IMR-90 (cell line): ENCODE results near the gene CLTCL1. TPM values are rescaled to one million over a fixed set of nuclear protein-coding genes. Genes with fewer than 3 reads are reported as not detected.

ENCODE experiments used
- ATAC-seq: fragments of 200-7000 bp; cut with Tn5 transposase; 2 replicates; pipeline ENCODE4 v1.9.1; 2020; ENCODE audit warnings: low read depth, mild to moderate bottlenecking, moderate library complexity
- BruUV-seq: library from RNA; stranded (reverse); fragments of 400-500 nt; replicated peaks from 2 replicates; lab custom pipeline; 2021; lab: Mats Ljungman, UMichigan
- CTCF ChIA-PET: fragments of 300-600 bp; formaldehyde crosslinking; extraction: SDS; loops from one replicate; lab custom pipeline; 2021; ENCODE audit warnings: antibody characterized with exemption; lab: Yijun Ruan, JAX
- POLR2A ChIA-PET: fragments of 300-600 bp; sonication (Branson Sonifier 250); formaldehyde crosslinking; loops from one replicate; lab custom pipeline; 2022; ENCODE audit warnings: antibody characterized with exemption; ENCODE audit not compliant: unreplicated experiment; lab: Charles Lee
- DNase-seq: peaks from one replicate; pipeline ENCODE4 v3.0.0; 2013
- H2AFZ ChIP-seq: replicated peaks from 2 replicates; pipeline ENCODE3; 2013; ENCODE audit warnings: low read length, mild to moderate bottlenecking; ENCODE audit not compliant: poor library complexity
- H2AK5ac ChIP-seq: 2 replicates; pipeline ENCODE4 v1.6.1; 2013; ENCODE audit warnings: low read depth, low read length, inconsistent platforms
- H2AK9ac ChIP-seq: replicated peaks from 2 replicates; pipeline ENCODE3; 2013; ENCODE audit warnings: mild to moderate bottlenecking, low read depth, low read length, moderate library complexity; ENCODE audit not compliant: poor library complexity
- H2BK120ac ChIP-seq: 2 replicates; pipeline ENCODE4 v1.6.1; 2013; ENCODE audit warnings: low read depth, low read length, inconsistent platforms
- H2BK15ac ChIP-seq: 3 replicates; pipeline ENCODE4 v1.6.1; 2013; ENCODE audit warnings: low read depth, low read length, inconsistent platforms
- H2BK20ac ChIP-seq: 2 replicates; pipeline ENCODE4 v1.6.1; 2013; ENCODE audit warnings: low read depth, mild to moderate bottlenecking, inconsistent platforms, low read length, moderate library complexity
- H2BK5ac ChIP-seq: 2 replicates; pipeline ENCODE4 v1.6.1; 2013; ENCODE audit warnings: mild to moderate bottlenecking, low read depth, low read length, inconsistent platforms; ENCODE audit not compliant: poor library complexity, severe bottlenecking
- H3K14ac ChIP-seq: replicated peaks from 2 replicates; pipeline ENCODE4 v1.6.1; 2013; ENCODE audit warnings: low read depth, low read length, inconsistent platforms
- H3K18ac ChIP-seq: 2 replicates; pipeline ENCODE4 v1.6.1; 2013; ENCODE audit warnings: low read depth, low read length, control low read depth
- H3K23ac ChIP-seq: 2 replicates; pipeline ENCODE4 v1.6.1; 2013; ENCODE audit warnings: low read depth, low read length, inconsistent platforms
- H3K27ac ChIP-seq: 2 replicates; pipeline ENCODE4 v1.5.1; 2013; ENCODE audit warnings: mild to moderate bottlenecking, control low read depth, low read length; ENCODE audit not compliant: insufficient read depth
- H3K27me3 ChIP-seq: 2 replicates; pipeline ENCODE4 v1.6.1; 2013; ENCODE audit warnings: low read length; ENCODE audit not compliant: control insufficient read depth, insufficient read depth
- H3K36me3 ChIP-seq: 2 replicates; pipeline ENCODE4 v1.6.1; 2013; ENCODE audit warnings: low read length, mixed read lengths; ENCODE audit not compliant: control insufficient read depth, insufficient read depth
- H3K4ac ChIP-seq: 2 replicates; pipeline ENCODE4 v1.6.1; 2013; ENCODE audit warnings: low read depth, low read length, inconsistent platforms
- H3K4me1 ChIP-seq: 2 replicates; pipeline ENCODE4 v1.6.1; 2013; ENCODE audit warnings: low read length, mixed read lengths; ENCODE audit not compliant: control insufficient read depth, insufficient read depth
- H3K4me2 ChIP-seq: 2 replicates; pipeline ENCODE4 v1.6.1; 2013; ENCODE audit warnings: low read depth, mild to moderate bottlenecking, control low read depth, low read length, moderate library complexity
- H3K4me3 ChIP-seq: 2 replicates; pipeline ENCODE4 v1.5.1; 2013; ENCODE audit warnings: low read depth, mild to moderate bottlenecking, control low read depth, low read length, moderate library complexity; ENCODE audit not compliant: insufficient read depth
- H3K56ac ChIP-seq: 2 replicates; pipeline ENCODE4 v1.6.1; 2013; ENCODE audit warnings: low read length, inconsistent platforms; ENCODE audit not compliant: insufficient read depth; ENCODE audit errors: extremely low read depth
- H3K79me1 ChIP-seq, 2 experiments: 2 replicates each; pipeline ENCODE4 v1.6.1; 2013; ENCODE audit warnings: low read length in 2 of 2, inconsistent platforms in 1 of 2, low read depth in 1 of 2
- H3K9ac ChIP-seq: 2 replicates; pipeline ENCODE4 v1.6.1; 2013; ENCODE audit warnings: low read depth, low read length, control low read depth
- H3K9me1 ChIP-seq: 2 replicates; pipeline ENCODE4 v1.6.1; 2013; ENCODE audit warnings: low read length, inconsistent platforms; ENCODE audit not compliant: insufficient read depth
- H3K9me3 ChIP-seq: 2 replicates; pipeline ENCODE4 v1.6.1; 2013; ENCODE audit warnings: low read length; ENCODE audit not compliant: control insufficient read depth, insufficient read depth
- H4K20me1 ChIP-seq: 2 replicates; pipeline ENCODE4 v1.6.1; 2013; ENCODE audit warnings: low read length, inconsistent platforms; ENCODE audit not compliant: insufficient read depth
- H4K5ac ChIP-seq: 2 replicates; pipeline ENCODE4 v1.6.1; 2013; ENCODE audit warnings: mild to moderate bottlenecking, low read depth, low read length, control low read depth
- H4K8ac ChIP-seq, 2 experiments: 2 replicates each; pipeline ENCODE4 v1.6.1; 2013; ENCODE audit warnings: low read depth in 2 of 2, low read length in 2 of 2, control low read depth in 1 of 2, inconsistent platforms in 1 of 2
- H4K91ac ChIP-seq: 2 replicates; pipeline ENCODE4 v1.6.1; 2013; ENCODE audit warnings: low read depth, low read length, inconsistent platforms; ENCODE audit not compliant: insufficient read depth
- BHLHE40 ChIP-seq: fragments of 150-350 bp; IDR thresholded peaks from 2 replicates; pipeline ENCODE4 v1.6.1; 2016; ENCODE audit warnings: mild to moderate bottlenecking, low read depth, low read length
- CEBPB ChIP-seq: IDR thresholded peaks from 2 replicates; pipeline ENCODE4 v1.6.1; 2012; ENCODE audit warnings: low read depth, low read length, improper control_type of control experiment
- CHD1 ChIP-seq: IDR thresholded peaks from 2 replicates; pipeline ENCODE4 v1.6.1; 2012; ENCODE audit warnings: low read depth, low read length, improper control_type of control experiment
- CTCF ChIP-seq: conservative IDR thresholded peaks from 2 replicates; pipeline ENCODE4 v1.5.1; 2012; ENCODE audit warnings: mild to moderate bottlenecking, low read depth, low read length, improper control_type of control experiment
- MXI1 ChIP-seq: IDR thresholded peaks from 2 replicates; pipeline ENCODE4 v1.6.1; 2012; ENCODE audit warnings: low read depth, mild to moderate bottlenecking, low read length, moderate library complexity, borderline replicate concordance
- RAD21 ChIP-seq: IDR thresholded peaks from 2 replicates; pipeline ENCODE4 v1.6.1; 2012; ENCODE audit warnings: low read length, improper control_type of control experiment
- RFX5 ChIP-seq: IDR thresholded peaks from 2 replicates; pipeline ENCODE4 v1.8.0; 2012; ENCODE audit warnings: low read depth, mild to moderate bottlenecking, low read length, moderate library complexity
- USF2 ChIP-seq: fragments of 150-350 bp; IDR thresholded peaks from 2 replicates; pipeline ENCODE4 v1.6.1; 2017; ENCODE audit warnings: mild to moderate bottlenecking, antibody characterized with exemption, low read length, low read depth
- WGBS, 2 experiments: methylation state at CpG; one replicate each; pipeline versions ENCODE4 v1.1.5 to v1.1.7; 2013; ENCODE audit warnings: missing lambda C conversion rate in 2 of 2; ENCODE audit not compliant: insufficient read length in 1 of 2; ENCODE audit errors: extremely low coverage in 2 of 2; 5-methylcytosine and 5-hydroxymethylcytosine counted together
- dilution Hi-C: fragments of 300-500 bp; cut with HindIII; formaldehyde crosslinking; loops from one replicate; pipeline ENCODE4 v1.14.3; 2018; ENCODE audit warnings: low sequenced_read_pairs; ENCODE audit not compliant: unreplicated experiment
- in situ Hi-C: fragments of 300-500 bp; cut with MboI; formaldehyde crosslinking; loops from 3 replicates; pipeline ENCODE4 v1.14.3; 2019; ENCODE audit warnings: low sequenced_read_pairs, inconsistent platforms, mixed read lengths
- intact Hi-C: fragments of 100-400 bp; cut with micrococcal nuclease; formaldehyde crosslinking; loops from 2 replicates; pipeline ENCODE4 v1.10.0; 2022
- polyA plus RNA-seq, 3 experiments: library from polyadenylated mRNA; depleted of rRNA; stranded (reverse); fragments of >200 nt; gene quantifications; 2 replicates each; pipeline ENCODE4 v1.2.3, GENCODE V29; 2012; ENCODE audit warnings: low replicate concordance in 1 of 3
- total RNA-seq: library from RNA; depleted of rRNA; stranded (reverse); fragments of >200 nt; gene quantifications from 2 replicates; pipeline ENCODE4 v1.2.3, GENCODE V29; 2012

CLTCL1 gene
- total and polyA plus RNA-seq, 2 of the 4 experiments (the other 2 are of a cell fraction), result 6.2 to 8.1 TPM

GRCh38 chr22:19150482-19151328 lies 140.8 kb downstream of the CLTCL1 start:
- TF ChIP-seq CTCF, result no peak
- no peak for TF ChIP-seq CEBPB
- no peak for TF ChIP-seq MXI1
- TF ChIP-seq RFX5, result no peak
- TF ChIP-seq CHD1, result no peak
- TF ChIP-seq BHLHE40, result no peak
- TF ChIP-seq USF2, result no peak
- no peak for TF ChIP-seq RAD21
- no peak overlapping the region for H3K4ac ChIP-seq
- H2BK20ac ChIP-seq, result no peak overlapping the region
- H4K8ac ChIP-seq, result no peak overlapping the region
- dilution Hi-C loops, result no loop called here
- H4K91ac ChIP-seq, result no peak overlapping the region
- ChIA-PET POLR2A (no interaction called here), CTCF (no interaction called here)
- DNase-seq, result no peak
- H4K20me1 ChIP-seq, result no peaks in the 10 kb centered on the region
- H3K27ac ChIP-seq, result no peak overlapping the region
- peaks cover 59% of the 10 kb centered on the region for H3K27me3 ChIP-seq
- H3K9me3 ChIP-seq, result peaks cover 5% of the 10 kb centered on the region; the same call in 1 of the 2 replicates
- H3K36me3 ChIP-seq, result no peaks in the 10 kb centered on the region
- H2BK120ac ChIP-seq, result no peak overlapping the region
- no peak overlapping the region for H3K56ac ChIP-seq
- H2AFZ ChIP-seq, result no peak overlapping the region
- H2AK5ac ChIP-seq, result no peak overlapping the region
- no peak overlapping the region for H2AK9ac ChIP-seq
- ATAC-seq, result no peak
- H3K79me1 ChIP-seq, result no peaks in the 10 kb centered on the region
- BruUV-seq, result no TSS peak
- in situ Hi-C loops, result no loop called here
- no peaks in the 10 kb centered on the region; the same call in 1 of the 2 replicates for H3K9me1 ChIP-seq
- no peak overlapping the region for H3K14ac ChIP-seq
- H2BK15ac ChIP-seq, result no peak overlapping the region
- no peak overlapping the region for H3K4me3 ChIP-seq
- no peaks in the 10 kb centered on the region for H3K4me1 ChIP-seq
- H2BK5ac ChIP-seq, result no peak overlapping the region
- intact Hi-C loops, result no loop called here
- WGBS, 2 experiments, result 6% methylated on average over 34 of the region's 68 CpGs; no CpG with 5 or more reads in 1 of the 2 experiments
- no peak overlapping the region for H4K5ac ChIP-seq
- H3K23ac ChIP-seq, result no peak overlapping the region
- no peak overlapping the region for H3K4me2 ChIP-seq
- no peak overlapping the region for H3K18ac ChIP-seq
- H3K9ac ChIP-seq, result no peak overlapping the region
